ENCODE data around the gene HLF. TPM values are rescaled to one million over a fixed set of nuclear protein-coding genes. Genes with fewer than 3 reads are reported as not detected.

The HLF gene
- total and polyA plus RNA-seq, 2 experiments from 2014 or later = 0.28 TPM; not detected in 1

- H3K4me3 ChIP-seq = no peak overlapping the region
- H4K20me1 ChIP-seq (replicated peaks; ENCODE audit: insufficient read depth) = no peaks in the 10 kb centered on the region
- DNase-seq (ENCODE audit: low spot score) = no peak
- Mint-ChIP-seq H3K9me3 (no peaks in the 10 kb centered on the region), H3K27ac (no peak overlapping the region), H3K27me3 (ENCODE audit: insufficient read depth, low read depth, poor library complexity) (no peaks in the 10 kb centered on the region), H3K4me1 (no peaks in the 10 kb centered on the region), H3K36me3 (ENCODE audit: low read depth) (no peaks in the 10 kb centered on the region), H3K4me3 (no peak overlapping the region)
- no peaks in the 10 kb centered on the region for H3K27me3 ChIP-seq (ENCODE audit: insufficient read depth)
- H2AFZ ChIP-seq = no peak overlapping the region
- ATAC-seq = no peak
- H3K27ac ChIP-seq (ENCODE audit: low read depth) = no peak overlapping the region
- H3F3A ChIP-seq (replicated peaks; ENCODE audit: low read depth) = no peaks in the 10 kb centered on the region
- TF ChIP-seq ZNF462 (CRISPR knock-in tag; IDR thresholded peaks at IDR 0.05) (no peak), EZH2 (IDR thresholded peaks at IDR 0.05; ENCODE audit: low read depth, unreplicated experiment) (no peak), REST (IDR thresholded peaks at IDR 0.05; ENCODE audit: unreplicated experiment) (no peak), JUNB (IDR thresholded peaks at IDR 0.05; ENCODE audit: unreplicated experiment) (no peak), ZNF114 (CRISPR knock-in tag; IDR thresholded peaks at IDR 0.05) (no peak), NANOG (IDR thresholded peaks at IDR 0.05; ENCODE audit: borderline replicate concordance) (no peak), EZH2phosphoT487 (IDR thresholded peaks at IDR 0.05; ENCODE audit: unreplicated experiment) (no peak), STAT1 (IDR thresholded peaks at IDR 0.05; ENCODE audit: unreplicated experiment) (no peak), POLR2AphosphoS5 (IDR thresholded peaks at IDR 0.05; ENCODE audit: low read depth) (no peak)
- no peak overlapping the region for H3K4me2 ChIP-seq
- H3K9me2 ChIP-seq (ENCODE audit: insufficient read depth) = 0 out of 2 replicates have a peak, but pooled peaks cover 5% of the 10 kb centered on the region
- H3K4me1 ChIP-seq (ENCODE audit: insufficient read depth) = no peaks in the 10 kb centered on the region
- H3K79me2 ChIP-seq (replicated peaks; ENCODE audit: insufficient read depth) = no peaks in the 10 kb centered on the region
- no peaks in the 10 kb centered on the region for H3K36me3 ChIP-seq (ENCODE audit: insufficient read depth)
These were observed 29.4 kb downstream of the HLF start for GRCh38 chr17:55294042-55294751.

Data from GM23338 (cell line).